IPS DF 4.7 (cell line): ENCODE data around the gene CERS6.
"Not testable (repeated sequence)": the region's sequence is repeated elsewhere in the genome, so short reads cannot be mapped to it uniquely, and the experiment has no call there.

Source experiments
- DNase-seq: peaks from one replicate; pipeline ENCODE4 v3.0.0-alpha.2; 2013; ENCODE audit warnings: low spot score; ENCODE audit errors: extremely low read depth

The CERS6 gene

DNA sequence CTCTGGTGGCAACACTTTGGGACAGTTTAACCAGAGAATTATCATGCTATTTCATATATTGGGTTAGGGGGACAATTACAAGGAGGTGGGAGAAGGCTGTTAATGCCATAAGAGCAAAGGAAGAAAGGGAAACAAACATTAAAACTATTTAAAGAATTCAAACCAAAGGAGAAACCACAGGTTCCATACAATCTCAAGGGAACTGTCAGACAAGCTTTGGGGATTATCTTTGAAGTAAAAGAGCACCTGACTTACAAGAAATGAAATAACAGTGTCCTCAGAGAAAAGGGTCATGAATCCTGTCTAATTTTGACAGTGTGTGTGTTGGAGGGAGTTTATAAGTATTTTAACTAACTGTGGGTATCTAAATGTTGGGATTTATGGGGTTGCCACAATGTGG lies 44.4 kb downstream of the CERS6 start:
- DNase-seq, result no peak

GRCh38 chr2:168501466-168502065 lies 45.5 kb downstream of the CERS6 start:
- DNase-seq, result no peak

GRCh38 chr2:168502852-168503251 lies 46.8 kb downstream of the CERS6 start:
- DNase-seq, result not testable (repeated sequence)

DNA sequence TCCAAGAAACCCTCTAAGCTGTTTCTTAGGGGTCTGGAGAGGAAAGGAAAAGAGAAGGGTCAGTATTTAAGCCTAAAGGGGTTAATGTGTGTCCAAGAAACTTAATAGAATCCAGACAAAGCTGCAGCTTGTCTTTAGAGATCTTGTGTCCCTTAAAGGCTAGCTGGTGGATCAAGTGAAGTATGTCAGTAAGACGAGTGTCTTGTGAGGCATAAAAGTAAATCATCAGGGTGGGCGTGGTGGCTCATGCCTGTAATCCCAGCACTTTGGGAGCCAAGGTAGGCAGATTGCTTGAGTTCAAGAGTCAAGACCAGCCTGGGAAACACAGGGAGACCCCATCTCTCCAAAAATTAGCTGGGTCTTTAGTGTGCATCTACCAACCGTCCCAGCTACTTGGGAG lies 47.8 kb downstream of the CERS6 start:
- no peak for DNase-seq

DNA sequence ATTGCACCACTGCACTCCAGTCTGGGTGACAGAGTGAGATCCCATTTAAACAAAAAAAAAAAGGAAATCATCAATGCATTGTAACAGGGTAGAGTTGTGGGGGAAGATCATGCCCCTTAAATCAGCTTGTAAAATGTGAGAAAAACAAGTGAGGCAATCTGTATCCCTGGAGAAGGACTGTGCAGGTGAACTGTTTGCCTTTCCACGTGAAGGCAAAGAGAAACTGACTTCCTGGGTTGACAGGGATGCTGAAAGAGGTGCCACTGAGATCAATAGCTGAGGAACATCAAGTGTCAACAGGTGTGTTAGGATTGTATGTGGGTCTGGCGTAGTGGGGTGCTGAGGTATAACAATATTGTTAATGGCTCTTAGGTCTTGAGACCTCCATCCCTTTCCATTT lies 48.3 kb downstream of the CERS6 start:
- no peak for DNase-seq

GRCh38 chr2:168510125-168510756 lies 54.2 kb downstream of the CERS6 start:
- DNase-seq, result no peak

- DNase-seq, result no peak
These were observed 58.6 kb downstream of the CERS6 start for GRCh38 chr2:168514692-168515091.

- DNase-seq, result no peak
These were observed 59.4 kb downstream of the CERS6 start for GRCh38 chr2:168515502-168515901.

GRCh38 chr2:168517816-168518215 lies 61.7 kb downstream of the CERS6 start:
- no peak for DNase-seq

GRCh38 chr2:168518555-168519066 lies 62.5 kb downstream of the CERS6 start:
- no peak for DNase-seq

GRCh38 chr2:168519534-168520308 lies 63.6 kb downstream of the CERS6 start:
- DNase-seq, result no peak

- DNase-seq, result no peak
These were observed 65.1 kb downstream of the CERS6 start for GRCh38 chr2:168521053-168521741.

GRCh38 chr2:168522446-168522845 lies 66.4 kb downstream of the CERS6 start:
- no peak for DNase-seq

DNA sequence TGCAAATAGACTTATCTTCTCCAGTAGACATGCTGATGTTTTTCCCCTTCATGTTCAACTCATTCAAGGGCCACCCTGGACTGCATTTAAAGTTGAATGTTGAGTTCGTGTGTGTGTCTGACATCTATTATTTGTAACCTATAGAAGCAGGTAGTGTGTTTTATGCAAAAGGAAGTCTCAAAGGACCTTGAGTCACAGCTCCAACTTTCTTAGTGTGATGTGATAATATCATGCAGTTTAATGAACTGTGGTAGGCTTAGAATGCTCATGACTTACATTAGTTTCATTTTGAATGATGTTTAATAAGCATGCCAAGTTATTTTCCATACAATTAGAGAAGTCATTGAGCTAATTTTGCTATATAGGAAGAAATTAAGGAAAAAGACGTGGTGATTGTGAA lies 67.9 kb downstream of the CERS6 start:
- DNase-seq, result no peak

DNA sequence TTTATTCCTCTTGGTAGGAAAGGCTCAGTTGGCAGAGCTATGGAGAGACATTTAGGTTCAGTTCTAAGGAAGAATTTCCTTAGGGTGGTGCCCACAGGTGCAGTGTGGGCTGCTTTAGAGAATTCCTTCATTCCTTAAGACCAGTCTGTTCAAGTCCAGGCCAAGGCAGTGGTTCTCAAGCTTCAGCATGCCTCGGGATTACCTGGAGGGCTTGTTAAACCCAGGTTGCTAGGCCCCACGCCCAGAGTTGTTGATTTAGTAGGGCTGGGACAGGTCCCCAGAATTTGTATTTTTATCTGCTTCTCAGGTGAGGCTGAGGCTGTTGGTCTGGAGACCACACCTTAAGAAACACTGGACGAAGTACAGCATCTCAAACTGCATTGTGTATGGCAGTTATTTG lies 68.9 kb downstream of the CERS6 start:
- DNase-seq, result no peak

DNA sequence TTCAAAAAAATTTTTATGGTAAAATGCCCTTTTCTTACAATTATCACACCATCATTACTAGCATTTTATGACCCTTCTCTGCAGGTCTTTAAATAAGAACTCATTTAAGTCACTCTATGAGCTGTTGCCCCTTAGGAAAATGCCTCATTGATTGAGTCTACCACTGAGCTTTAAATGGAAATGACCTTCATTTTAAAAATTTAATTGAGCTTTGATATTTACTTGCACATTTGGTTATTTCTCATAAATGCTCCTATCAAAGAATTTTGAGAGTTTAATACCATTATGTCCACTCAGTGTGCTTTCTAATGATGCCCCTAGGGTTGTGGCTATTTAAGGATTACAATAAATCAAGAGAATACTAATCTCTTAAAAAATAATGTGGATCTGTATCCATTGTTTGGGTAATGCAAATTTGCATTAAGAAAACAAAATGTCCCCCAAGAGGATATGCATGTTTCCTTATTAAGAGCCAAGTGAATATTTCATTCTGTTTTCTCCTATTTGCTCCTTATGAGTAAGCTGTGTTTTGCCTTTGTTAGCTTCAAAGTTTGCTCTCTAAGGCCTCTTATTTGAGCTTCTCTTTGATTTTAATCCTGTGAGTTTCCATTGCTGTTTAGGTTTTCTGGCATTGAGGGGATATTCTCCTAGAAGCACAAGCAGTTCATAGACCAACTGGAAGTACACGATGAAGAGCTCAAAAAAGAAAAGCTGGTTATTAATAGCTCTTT lies 69.8 kb downstream of the CERS6 start:
- no peak for DNase-seq

- DNase-seq, result no peak
These were observed 70.6 kb downstream of the CERS6 start for GRCh38 chr2:168526641-168527040.

- no peak for DNase-seq
These were observed 71.9 kb downstream of the CERS6 start for GRCh38 chr2:168528016-168528415.

DNA sequence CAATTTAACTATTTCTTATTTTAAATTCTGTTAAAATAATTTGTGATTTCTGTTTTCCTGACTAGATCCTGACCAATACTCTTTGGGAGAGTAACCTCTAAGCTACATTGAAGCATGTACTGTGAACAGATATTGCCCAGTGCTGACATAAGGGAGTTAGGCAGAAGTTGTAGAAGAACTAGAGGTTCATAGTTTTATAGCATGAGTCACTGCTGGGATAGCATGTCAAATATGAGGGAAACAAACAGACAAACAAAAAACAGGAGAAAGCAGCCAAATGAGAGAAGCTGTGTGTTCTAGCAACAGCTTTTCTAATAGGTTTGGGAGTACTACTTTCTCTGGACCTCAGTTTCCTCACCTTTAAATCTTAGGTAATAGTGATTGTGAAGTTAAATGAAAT lies 72.4 kb downstream of the CERS6 start:
- DNase-seq, result no peak

- no peak for DNase-seq
These were observed 73.2 kb downstream of the CERS6 start for GRCh38 chr2:168529054-168529833.
